DMS153 treated with DMSO at 0.1 percent for 48 hours (cell line): ENCODE measurements around the gene CAMK2D.

Experiments used
- DNase-seq: peaks from one replicate; lab custom pipeline; 2025; ENCODE audit not compliant: unreplicated experiment; lab: John Stamatoyannopoulos, UW

Gene CAMK2D

DNA sequence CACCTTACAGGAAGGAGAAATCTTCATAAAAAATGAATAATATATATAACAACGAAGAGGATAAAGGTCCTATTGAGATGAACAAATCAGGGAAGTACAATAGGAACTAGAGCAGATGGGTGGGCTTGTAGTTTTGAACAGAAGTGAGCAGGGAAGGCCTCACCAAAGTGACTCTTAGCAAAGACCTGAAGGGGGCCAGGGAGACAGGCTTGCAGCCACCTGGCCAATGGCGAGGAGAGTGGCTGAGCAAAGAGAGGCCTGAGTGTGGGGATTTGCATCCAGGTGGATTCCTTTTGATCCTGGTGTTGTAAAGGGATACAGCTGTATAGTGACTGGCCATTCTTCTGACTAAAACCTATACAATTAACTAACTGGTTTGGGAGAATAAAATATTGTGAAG, 354.1 kb downstream of the CAMK2D start:
- DNase-seq: peak; percentile 76

DNA sequence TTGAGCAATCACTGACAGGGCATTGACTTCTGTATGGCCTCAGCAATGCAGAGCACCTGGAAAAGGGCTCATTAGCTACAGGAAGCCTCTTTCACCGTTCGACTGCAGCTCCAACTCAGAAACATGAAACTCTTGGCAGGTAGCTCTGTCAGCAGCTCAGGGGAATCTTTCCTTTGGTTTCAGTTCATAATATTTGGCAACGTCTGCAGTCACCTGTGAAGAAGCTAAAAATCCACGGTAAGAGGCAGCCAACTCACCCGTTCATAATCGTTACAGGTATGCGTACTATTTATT, 354.9 kb downstream of the CAMK2D start:
- peak; percentile 75 for DNase-seq

DNA sequence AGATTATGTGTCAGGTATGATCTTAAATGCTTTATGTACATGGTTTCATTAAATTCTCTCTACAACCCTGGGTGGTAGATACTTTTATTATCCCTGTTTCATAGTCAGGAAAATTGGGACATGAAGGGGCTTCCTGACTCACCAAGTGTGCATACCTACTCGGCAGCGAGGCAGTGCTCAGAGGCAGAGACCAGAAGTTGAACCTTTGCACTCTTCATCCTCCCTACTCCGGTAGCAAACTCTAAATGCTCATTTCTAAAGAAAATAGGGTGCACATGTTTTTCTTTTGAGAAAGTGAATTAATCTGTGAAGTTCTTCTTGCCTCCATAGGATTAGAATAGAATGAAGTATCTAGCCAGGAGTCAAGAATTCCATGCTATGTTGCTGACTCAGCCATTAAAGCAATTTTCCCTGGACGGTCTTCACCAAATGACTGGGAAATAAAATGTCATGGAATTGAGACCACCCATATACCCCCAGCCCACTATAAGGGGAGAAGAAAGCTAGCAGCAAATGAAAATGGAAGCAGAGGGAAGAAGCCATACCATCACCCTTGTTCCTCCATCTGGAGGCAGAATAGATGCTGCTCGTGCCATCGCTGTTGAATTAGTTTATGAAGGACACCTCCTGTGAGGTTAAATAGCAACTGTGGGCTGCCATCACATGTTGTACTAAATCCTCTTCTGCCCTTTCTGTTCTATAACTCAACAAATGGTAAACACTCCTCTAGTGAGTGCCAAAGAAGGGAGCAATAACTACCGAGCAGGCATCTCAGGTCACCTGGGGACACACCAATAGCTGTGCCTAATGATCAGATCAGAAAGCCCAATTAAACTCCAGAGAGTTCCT, 355.4 kb downstream of the CAMK2D start:
- DNase-seq: no peak

DNA sequence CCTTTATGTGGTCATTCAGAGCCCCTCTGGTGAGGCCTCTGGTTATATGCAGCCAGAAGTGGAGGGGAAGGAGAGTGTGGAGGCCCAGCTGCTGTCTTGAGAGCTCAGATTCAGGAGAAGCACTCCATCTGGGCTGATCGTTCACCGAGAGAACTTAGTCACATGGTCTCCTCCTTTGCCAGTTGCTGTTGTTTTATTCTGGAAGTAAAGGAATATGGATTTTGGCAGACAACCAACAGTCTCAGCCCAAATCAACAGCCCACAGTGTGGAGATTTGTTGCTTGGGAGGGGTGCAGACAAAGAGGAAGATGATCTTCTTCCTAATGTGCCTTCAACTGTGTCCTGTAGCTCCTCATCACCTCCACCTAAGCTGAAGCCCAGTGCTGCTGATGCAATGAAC, 356.7 kb downstream of the CAMK2D start:
- DNase-seq: no peak

DNA sequence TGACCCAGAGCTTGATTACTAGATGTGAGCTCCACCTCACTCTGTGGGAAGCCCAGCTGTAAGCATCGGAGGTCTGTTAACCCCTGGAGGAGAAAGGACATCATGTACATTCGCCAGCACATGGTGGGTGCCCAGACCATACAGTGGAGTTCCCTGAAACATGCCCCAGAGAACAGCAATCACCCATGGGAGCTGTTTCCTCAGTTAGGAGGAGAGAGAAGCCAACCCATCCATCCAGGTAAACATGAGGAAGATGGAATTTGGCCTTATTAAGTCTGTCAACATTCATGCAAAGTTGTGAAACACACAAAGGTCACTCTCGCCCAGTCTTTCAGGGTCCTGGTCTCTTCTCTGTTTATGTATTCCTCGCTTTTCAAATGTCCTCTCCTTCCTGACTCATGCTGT, 357.4 kb downstream of the CAMK2D start:
- no peak for DNase-seq
